Fibroblast of peridontal ligament (primary cell): ENCODE results near the gene KRT33B.
"Not testable (repeated sequence)": the region's sequence is repeated elsewhere in the genome, so short reads cannot be mapped to it uniquely, and the experiment has no call there.

Experiments
- DNase-seq: peaks from one replicate; pipeline ENCODE4 v3.0.0-alpha.2; 2010; ENCODE audit errors: extremely low read depth

KRT33B gene

DNA sequence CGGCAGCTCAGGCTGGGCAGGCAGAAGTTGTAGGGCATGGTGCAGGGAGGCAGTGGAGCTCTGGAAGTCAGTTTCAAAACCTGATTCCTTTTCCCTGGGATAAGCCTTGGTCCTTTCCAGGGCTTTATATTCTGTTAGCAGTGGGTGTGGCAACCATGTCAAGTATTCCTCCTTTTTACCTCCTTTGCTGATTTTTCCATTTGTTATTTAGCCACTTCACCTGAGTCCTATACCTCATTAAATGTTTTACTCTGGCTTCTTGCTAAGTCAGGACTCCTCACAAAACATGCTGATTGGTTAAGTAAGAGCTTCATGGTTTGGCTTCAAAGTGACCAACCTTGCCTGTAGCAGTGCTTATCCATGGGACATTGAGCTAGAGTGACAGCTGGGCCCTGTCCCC, at the start of gene KRT33B:
Gene KRT33B, minus strand, starts transcription at position 101 of the 400 bp plus-strand sequence. Its CDS starts 63 bp downstream, at position 38.
- no peak for DNase-seq

DNA sequence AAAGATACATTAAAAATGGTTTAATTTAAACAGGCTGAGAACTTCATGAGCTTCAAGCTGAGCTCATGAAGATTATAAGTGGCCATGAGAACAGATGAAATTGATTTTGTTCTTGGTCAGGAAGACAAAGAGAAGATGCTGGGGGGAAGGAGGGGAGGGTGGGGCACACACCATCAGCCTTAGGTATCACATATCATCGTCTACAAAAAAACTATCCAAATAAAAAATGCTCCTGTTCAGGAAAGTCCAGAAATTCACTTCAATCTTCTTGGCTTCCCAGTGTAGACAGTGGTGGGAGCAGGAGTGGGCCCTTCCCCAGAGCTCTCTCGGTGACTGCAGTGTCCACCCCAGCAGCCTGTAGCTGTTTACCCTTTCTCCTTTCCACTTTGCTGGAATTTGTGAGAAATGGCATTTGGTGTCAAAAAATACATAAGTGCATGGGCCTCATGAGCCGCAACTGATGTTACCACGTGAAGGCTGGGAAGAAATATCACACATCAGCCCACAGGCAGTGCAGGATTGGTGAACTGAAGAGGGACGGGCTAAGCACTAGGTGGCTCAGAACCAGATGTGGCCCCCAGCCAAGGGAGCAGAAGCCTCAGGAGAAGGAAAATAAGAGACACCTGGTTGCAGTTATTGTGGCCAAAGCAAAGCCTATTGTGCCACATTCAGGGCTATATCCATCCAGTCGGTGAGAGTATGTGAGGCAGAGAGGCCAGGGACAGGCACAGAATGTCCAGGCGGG, 48.7 kb upstream of the KRT33B start:
- no peak for DNase-seq

DNA sequence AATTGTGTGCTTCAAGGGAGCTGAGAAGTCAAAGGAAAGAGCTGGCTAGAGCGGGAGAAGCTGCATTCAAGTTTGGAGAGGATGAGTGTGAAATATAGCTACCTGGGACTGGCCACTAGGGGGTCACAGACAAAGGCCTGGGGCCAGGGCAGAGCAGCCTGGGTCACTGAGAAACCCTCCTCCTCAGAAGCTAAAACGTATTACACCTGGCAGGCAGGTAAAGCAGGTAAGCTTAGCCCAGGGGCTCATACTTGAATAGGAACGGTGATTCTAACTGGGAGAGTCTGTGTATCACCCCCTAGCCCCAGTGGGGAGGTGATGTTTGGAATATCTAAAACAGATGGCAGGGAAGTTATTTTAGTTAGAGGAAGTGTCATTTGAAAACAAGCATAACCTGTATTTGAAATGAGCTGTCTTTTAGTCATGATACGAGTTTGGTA, 48.0 kb upstream of the KRT33B start:
- no peak for DNase-seq

DNA sequence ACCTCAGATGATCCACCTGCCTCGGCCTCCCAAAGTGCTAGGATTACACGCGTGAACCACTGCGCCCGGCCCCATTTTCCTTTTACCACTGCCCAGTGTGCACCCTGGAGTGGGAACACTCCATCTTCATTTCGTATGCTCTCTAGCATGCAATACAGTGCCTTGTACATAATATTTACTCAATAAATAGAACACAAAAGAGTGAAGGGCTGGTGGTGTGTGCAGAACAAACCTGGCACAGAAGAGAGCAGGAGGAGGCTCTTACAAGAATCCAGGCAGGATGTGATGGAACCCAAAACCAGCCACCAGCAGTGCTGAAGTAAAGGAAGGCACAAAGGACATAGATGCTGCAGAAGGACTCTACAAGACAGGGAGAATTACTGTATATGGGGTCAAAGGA, 47.5 kb upstream of the KRT33B start:
- DNase-seq = no peak

DNA sequence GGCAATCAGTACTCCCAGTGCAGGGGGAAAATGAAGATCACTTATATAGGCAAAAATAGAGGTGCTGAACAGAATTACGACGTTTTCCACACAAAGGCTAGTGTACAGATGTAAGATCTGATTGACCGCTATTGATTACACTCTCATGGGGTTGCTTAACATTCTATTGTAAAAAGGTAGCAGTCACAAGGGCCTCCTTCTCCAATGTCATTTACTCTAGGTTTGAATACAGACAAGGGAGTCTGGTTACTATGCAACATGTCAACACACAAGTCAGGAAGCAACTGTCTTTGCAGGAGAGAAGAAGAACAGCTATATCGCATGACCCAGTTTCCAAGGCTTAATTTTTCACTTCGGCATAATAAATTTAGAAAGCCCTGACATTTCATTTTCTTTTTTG, 46.9 kb upstream of the KRT33B start:
- peak; percentile 25 for DNase-seq

DNA sequence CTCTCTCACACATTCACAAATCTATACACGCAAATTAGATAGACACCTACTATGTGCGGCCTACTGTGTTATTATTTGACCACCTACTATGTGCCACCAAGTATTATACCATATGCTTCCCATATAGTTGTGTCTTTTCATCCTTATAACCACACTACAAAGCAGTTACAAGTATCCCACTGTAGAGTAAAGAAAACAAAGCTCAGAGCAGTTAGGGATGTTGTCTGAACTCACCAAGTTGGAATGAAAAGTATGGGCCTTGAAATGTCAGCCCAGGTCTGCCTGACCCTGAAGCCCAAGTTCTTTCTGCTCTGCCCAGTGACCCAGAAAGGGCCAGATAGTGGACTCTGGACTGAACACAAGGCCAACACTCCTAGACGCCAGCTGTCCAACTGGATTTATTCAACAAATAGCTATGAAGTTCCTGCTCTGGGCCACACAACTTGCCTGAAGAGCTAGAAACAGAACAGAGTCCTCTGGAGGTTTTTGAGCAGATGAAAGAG, 46.3 kb upstream of the KRT33B start:
- DNase-seq = peak; percentile 67

- DNase-seq = no peak
These were observed 45.8 kb upstream of the KRT33B start for GRCh38 chr17:41415411-41415810.

GRCh38 chr17:41413982-41414381, 44.4 kb upstream of the KRT33B start:
- DNase-seq = peak; percentile 38

GRCh38 chr17:41413353-41413957, 43.8 kb upstream of the KRT33B start:
- peak; percentile 42 for DNase-seq

GRCh38 chr17:41411072-41411840, 41.6 kb upstream of the KRT33B start:
- DNase-seq = no peak

- no peak for DNase-seq
These were observed 37.6 kb upstream of the KRT33B start for GRCh38 chr17:41407226-41407625.

DNA sequence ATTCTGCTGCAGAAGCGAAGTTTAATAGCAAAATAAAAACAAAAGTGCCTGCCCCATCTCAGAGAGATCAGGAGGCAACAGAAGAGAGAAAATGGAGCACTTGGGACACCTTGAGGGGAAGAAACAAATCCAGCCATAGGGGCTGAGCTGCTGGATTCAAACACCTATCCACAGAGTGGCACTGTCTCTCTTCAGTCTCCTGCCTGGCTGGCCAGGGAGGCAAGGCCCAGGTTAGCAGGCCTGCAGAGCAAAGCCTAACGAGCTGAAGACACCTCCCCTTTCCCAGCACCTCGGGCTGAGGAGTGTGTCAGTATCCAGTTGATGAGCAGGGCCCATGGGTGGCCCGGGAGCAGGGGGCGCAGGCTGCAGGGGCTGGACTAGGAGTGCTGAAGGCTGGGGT, 36.6 kb upstream of the KRT33B start:
- DNase-seq = no peak

- DNase-seq = peak; percentile 91
These were observed 34.5 kb upstream of the KRT33B start for GRCh38 chr17:41404024-41404671.

GRCh38 chr17:41403404-41404023, 33.9 kb upstream of the KRT33B start:
- DNase-seq = peak; percentile 38

- no peak for DNase-seq
These were observed 32.5 kb upstream of the KRT33B start for GRCh38 chr17:41402161-41402560.

GRCh38 chr17:41396996-41397660, 27.5 kb upstream of the KRT33B start, which contains the start of gene KRT31:
TSS of gene KRT31 (minus strand) at chr17:41397608. CDS start at chr17:41397539, 69 bp downstream.
- DNase-seq = no peak

GRCh38 chr17:41396340-41396739, 26.7 kb upstream of the KRT33B start:
- no peak for DNase-seq

- no peak for DNase-seq
These were observed 26.0 kb upstream of the KRT33B start for GRCh38 chr17:41395611-41396010.

DNA sequence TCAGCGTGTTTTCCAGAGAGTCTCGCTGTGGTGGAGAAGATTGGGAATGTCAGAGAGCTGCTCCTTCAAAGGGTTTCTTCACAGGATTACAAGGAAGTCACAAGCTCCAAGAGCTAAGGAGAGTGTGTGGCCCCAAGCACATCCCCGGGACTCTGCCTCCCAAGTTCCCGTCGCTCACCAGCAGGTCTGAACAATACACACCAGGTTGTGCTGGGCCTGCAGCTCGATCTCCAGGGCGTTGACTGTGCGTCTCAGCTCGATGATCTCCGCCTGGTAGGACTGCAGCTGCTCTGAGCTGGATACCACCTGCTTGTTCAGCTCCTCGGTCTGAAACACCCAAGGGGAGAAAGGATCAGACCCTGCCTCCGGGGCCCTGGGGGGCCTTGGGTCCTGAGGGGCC, 25.4 kb upstream of the KRT33B start:
- DNase-seq = not testable (repeated sequence)

DNA sequence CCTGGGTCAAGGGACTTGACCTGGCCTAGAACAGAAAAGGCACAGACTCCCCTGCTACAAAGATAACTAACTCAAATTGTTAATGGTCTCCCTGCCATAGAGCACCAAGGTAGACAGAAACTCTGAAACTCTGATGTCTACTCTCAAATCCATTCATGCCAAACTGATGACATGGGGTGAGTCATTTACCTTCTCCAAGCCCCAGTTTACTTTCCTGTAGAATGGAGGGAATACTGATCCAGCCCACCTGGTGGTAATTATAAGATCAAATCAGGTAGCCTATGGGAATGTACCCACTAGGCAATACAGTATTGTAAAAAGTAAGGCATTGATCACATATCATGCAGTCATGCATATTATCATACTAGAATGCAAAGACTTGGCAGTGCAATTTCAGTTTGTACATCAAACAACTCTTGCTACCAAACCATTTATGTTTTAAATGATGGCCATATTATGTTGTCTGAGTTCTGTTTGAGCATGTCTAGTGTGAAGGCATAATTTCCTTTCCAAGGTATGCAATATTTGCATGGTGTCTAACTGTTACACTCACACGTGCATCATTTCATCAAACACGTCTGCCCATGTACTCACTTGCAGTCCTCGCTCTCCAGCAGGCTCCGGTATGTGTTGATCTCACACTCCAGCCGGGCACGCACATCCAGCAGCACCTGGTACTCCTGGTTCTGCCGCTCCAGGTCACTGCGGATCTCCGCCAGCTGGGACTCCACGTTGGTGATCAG, 24.8 kb upstream of the KRT33B start:
- no peak for DNase-seq
